Liver (tissue), 9 donors: ENCODE data around the gene ZC3HAV1. TPM values are rescaled to one million over a fixed set of nuclear protein-coding genes. Genes with fewer than 3 reads are reported as not detected.
A peak's percentile ranks its signal among the peaks of the same experiment; 100 is the strongest.

ENCODE experiments used
- DNase-seq: peaks from one replicate; pipeline ENCODE4 v3.0.0-alpha.2; 2017; ENCODE audit warnings: low spot score
- H3K27ac ChIP-seq, 2 donors: one replicate each; pipeline ENCODE4 v1.7.0; 2013; ENCODE audit warnings: inconsistent platforms in 2 of 2, low read length in 2 of 2, control low read depth in 1 of 2, low read depth in 1 of 2, mild to moderate bottlenecking in 1 of 2
- H3K27me3 ChIP-seq, 4 donors: one replicate each; pipeline versions ENCODE4 v1.6.1 to v1.7.0; 2013; ENCODE audit warnings: low read length in 3 of 4, inconsistent platforms in 1 of 4, mild to moderate bottlenecking in 1 of 4, moderate library complexity in 1 of 4; ENCODE audit not compliant: control insufficient read depth in 4 of 4, insufficient read depth in 4 of 4
- H3K36me3 ChIP-seq, 4 donors: one replicate each; pipeline versions ENCODE4 v1.6.1 to v1.7.0; 2013; ENCODE audit warnings: low read length in 3 of 4, mild to moderate bottlenecking in 3 of 4, low read depth in 1 of 4, moderate library complexity in 1 of 4; ENCODE audit not compliant: control insufficient read depth in 4 of 4, insufficient read depth in 3 of 4
- H3K4me1 ChIP-seq, 4 donors: one replicate each; pipeline versions ENCODE4 v1.6.1 to v1.7.0; 2013; ENCODE audit warnings: low read length in 3 of 4, mild to moderate bottlenecking in 3 of 4, moderate library complexity in 1 of 4; ENCODE audit not compliant: control insufficient read depth in 4 of 4, insufficient read depth in 4 of 4
- H3K4me3 ChIP-seq, 3 donors: one replicate each; pipeline versions ENCODE4 v1.6.1 to v1.7.0; 2013; ENCODE audit warnings: low read length in 3 of 3, control low read depth in 1 of 3, low read depth in 1 of 3, mild to moderate bottlenecking in 1 of 3
- H3K9ac ChIP-seq, 2 donors: one replicate each; pipeline ENCODE4 v1.7.0; 2013; ENCODE audit warnings: low read length in 2 of 2, mild to moderate bottlenecking in 2 of 2, moderate library complexity in 2 of 2, control low read depth in 1 of 2, low read depth in 1 of 2
- H3K9me3 ChIP-seq, 4 donors: one replicate each; pipeline versions ENCODE4 v1.6.1 to v1.7.0; 2013; ENCODE audit warnings: low read length in 3 of 4; ENCODE audit not compliant: control insufficient read depth in 4 of 4
- FOXA1 ChIP-seq: IDR thresholded peaks from 2 replicates; pipeline ENCODE4 v1.6.1; 2016; ENCODE audit warnings: antibody characterized with exemption
- FOXA2 ChIP-seq: IDR thresholded peaks from 2 replicates; pipeline ENCODE4 v1.6.1; 2016; ENCODE audit warnings: antibody characterized with exemption
- GABPA ChIP-seq, 2 donors: IDR thresholded peaks in 1 of 2; conservative IDR thresholded peaks in 1 of 2; 2 replicates each; pipeline ENCODE4 v1.6.1; 2016; ENCODE audit warnings: antibody characterized with exemption in 2 of 2, mild to moderate bottlenecking in 1 of 2, moderate library complexity in 1 of 2
- HNF4A ChIP-seq, 2 donors: conservative IDR thresholded peaks; 2 replicates each; pipeline ENCODE4 v1.6.1; 2016; ENCODE audit warnings: antibody characterized with exemption in 2 of 2, mild to moderate bottlenecking in 2 of 2
- HNF4G ChIP-seq: IDR thresholded peaks from 2 replicates; pipeline ENCODE4 v1.6.1; 2016; ENCODE audit warnings: antibody characterized with exemption
- JUND ChIP-seq, 2 donors: IDR thresholded peaks; 2 replicates each; pipeline ENCODE4 v1.6.1; 2016; ENCODE audit warnings: antibody characterized with exemption in 2 of 2
- NR2F2 ChIP-seq: IDR thresholded peaks from 2 replicates; pipeline ENCODE4 v1.6.1; 2016; ENCODE audit warnings: antibody characterized with exemption
- RAD21 ChIP-seq, 2 donors: IDR thresholded peaks; 2 replicates each; pipeline ENCODE4 v1.6.1; 2016; ENCODE audit warnings: antibody characterized with exemption in 2 of 2, mild to moderate bottlenecking in 2 of 2
- SP1 ChIP-seq: IDR thresholded peaks from 2 replicates; pipeline ENCODE4 v1.6.1; 2018; ENCODE audit warnings: antibody characterized with exemption, mild to moderate bottlenecking
- TAF1 ChIP-seq: conservative IDR thresholded peaks from 2 replicates; pipeline ENCODE4 v1.6.1; 2016; ENCODE audit warnings: antibody characterized with exemption, mild to moderate bottlenecking
- WGBS: extraction: QIAGEN DNeasy Blood & Tissue Kit; methylation state at CpG from one replicate; pipeline ENCODE4 v1.1.7; 2013; 5-methylcytosine and 5-hydroxymethylcytosine counted together
- polyA plus RNA-seq, 2 donors: library from polyadenylated mRNA; stranded (reverse) in 1 of 2; unstranded in 1 of 2; fragments of 200-250 nt in 1 of 2; fragments of >200 nt in 1 of 2; fragmentation: Nextera tagmentation in 1 of 2; extraction: Ambion mirVana in 1 of 2; gene quantifications; one replicate each; pipeline versions ENCODE4 v1.2.1 to v1.2.3, GENCODE V29; 2013 to 2015
- total RNA-seq, 2 donors: library from RNA; depleted of rRNA; stranded (reverse); fragments of >200 nt; gene quantifications; one replicate each; pipeline ENCODE4 v1.2.3, GENCODE V29; 2014
- TF ChIP-seq, protein P1 (sequence below): IDR thresholded peaks from 2 replicates; pipeline ENCODE4 v1.6.1; 2016; ENCODE audit warnings: antibody characterized with exemption, mild to moderate bottlenecking
- TF ChIP-seq, protein P2 (sequence below): IDR thresholded peaks from 2 replicates; pipeline ENCODE4 v1.6.1; 2016; ENCODE audit warnings: antibody characterized with exemption
- TF ChIP-seq, protein P3 (sequence below): IDR thresholded peaks from 2 replicates; pipeline ENCODE4 v1.6.1; 2016; ENCODE audit warnings: antibody characterized with exemption
- TF ChIP-seq, protein P4 (sequence below): fragments of 150-350 bp; IDR thresholded peaks from 2 replicates; pipeline ENCODE4 v1.5.1; 2017; ENCODE audit warnings: improper control_type of control experiment, low read depth, low read length; ENCODE audit not compliant: missing input control
- TF ChIP-seq, protein P5 (sequence below): IDR thresholded peaks from 2 replicates; pipeline ENCODE4 v1.6.1; 2016; ENCODE audit warnings: antibody characterized with exemption
- donor health status: healthy.
- donor health status: healthy.
- donor health status: healthy.
- donor health status: healthy.
- donor health status: healthy.

Gene ZC3HAV1
- total and polyA plus RNA-seq, 4 donors, result 6.6 to 40.5 (median 16.5) TPM

DNA sequence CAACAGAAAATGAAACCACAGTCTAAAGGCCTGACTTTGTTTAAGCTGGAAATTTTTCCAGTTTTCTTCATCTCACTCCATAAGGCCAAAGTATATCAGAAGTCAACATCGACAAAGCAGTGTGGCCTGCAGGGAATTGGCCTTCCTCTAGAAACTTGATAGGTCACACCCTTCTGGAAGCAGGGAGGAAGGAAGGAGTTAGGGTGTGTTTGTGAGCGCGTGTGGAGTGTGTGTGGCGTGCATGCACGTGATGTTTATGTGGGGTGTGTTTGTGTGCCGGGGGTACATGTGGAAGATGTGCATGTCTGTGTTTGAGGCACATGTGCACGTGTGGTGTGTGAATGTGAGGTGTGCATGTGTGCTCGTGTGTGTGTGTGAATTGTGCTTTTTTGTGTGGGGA is 28.6 kb downstream of the ZC3HAV1 start:
- Histone ChIP-seq H3K36me3 (peaks cover 7 to 42% (median 31%) of the 10 kb centered on the region in 4 donors), H3K27me3 (no peaks in the 10 kb centered on the region), H3K4me1 (peaks cover 0 to 26% (median 19%) of the 10 kb centered on the region in 4 donors), H3K9me3 (no peaks in the 10 kb centered on the region), H3K27ac (peak overlapping the region in 1 of 2 donors; percentile 15), H3K4me3 (no peak overlapping the region), H3K9ac (no peak overlapping the region)
- TF ChIP-seq, protein P1, sequence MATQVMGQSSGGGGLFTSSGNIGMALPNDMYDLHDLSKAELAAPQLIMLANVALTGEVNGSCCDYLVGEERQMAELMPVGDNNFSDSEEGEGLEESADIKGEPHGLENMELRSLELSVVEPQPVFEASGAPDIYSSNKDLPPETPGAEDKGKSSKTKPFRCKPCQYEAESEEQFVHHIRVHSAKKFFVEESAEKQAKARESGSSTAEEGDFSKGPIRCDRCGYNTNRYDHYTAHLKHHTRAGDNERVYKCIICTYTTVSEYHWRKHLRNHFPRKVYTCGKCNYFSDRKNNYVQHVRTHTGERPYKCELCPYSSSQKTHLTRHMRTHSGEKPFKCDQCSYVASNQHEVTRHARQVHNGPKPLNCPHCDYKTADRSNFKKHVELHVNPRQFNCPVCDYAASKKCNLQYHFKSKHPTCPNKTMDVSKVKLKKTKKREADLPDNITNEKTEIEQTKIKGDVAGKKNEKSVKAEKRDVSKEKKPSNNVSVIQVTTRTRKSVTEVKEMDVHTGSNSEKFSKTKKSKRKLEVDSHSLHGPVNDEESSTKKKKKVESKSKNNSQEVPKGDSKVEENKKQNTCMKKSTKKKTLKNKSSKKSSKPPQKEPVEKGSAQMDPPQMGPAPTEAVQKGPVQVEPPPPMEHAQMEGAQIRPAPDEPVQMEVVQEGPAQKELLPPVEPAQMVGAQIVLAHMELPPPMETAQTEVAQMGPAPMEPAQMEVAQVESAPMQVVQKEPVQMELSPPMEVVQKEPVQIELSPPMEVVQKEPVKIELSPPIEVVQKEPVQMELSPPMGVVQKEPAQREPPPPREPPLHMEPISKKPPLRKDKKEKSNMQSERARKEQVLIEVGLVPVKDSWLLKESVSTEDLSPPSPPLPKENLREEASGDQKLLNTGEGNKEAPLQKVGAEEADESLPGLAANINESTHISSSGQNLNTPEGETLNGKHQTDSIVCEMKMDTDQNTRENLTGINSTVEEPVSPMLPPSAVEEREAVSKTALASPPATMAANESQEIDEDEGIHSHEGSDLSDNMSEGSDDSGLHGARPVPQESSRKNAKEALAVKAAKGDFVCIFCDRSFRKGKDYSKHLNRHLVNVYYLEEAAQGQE, result no peak
- TF ChIP-seq, protein P2, sequence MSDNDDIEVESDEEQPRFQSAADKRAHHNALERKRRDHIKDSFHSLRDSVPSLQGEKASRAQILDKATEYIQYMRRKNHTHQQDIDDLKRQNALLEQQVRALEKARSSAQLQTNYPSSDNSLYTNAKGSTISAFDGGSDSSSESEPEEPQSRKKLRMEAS, result no peak
- peak; percentile 41 for TF ChIP-seq NR2F2
- no peak for TF ChIP-seq JUND (IDR thresholded peaks at IDR 0.05)
- no peak for TF ChIP-seq FOXA2
- 64% methylated on average over 8 of the region's 8 CpGs for WGBS
- no peak for DNase-seq

DNA sequence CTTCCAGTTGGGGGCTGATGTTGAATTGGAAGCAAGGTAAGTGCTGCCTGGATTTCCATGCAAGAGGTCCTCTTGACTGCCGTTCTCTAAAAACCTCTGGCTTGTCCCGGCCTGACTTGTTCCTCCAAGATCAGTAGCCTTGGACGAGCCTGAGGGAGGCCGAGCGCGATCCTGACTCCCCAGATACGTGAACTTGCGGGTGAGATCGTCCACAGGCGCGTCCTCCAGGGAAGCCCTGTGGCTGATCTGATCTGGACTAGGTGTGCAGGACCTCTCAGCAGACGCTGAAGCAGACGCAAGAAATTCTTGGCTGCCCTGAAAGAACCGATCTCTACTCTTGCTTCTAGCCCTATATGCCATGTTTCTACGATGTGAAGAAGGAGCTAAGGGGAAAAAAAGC is 29.7 kb downstream of the ZC3HAV1 start:
- WGBS, result 98% methylated on average over 15 of the region's 15 CpGs
- no peaks in the 10 kb centered on the region for H3K9me3 ChIP-seq
- no peak overlapping the region for H3K27ac ChIP-seq
- H3K9ac ChIP-seq, result no peak overlapping the region
- H3K4me3 ChIP-seq, result no peak overlapping the region
- TF ChIP-seq GABPA (IDR thresholded peaks at IDR 0.05 in 1 of 2, conservative IDR thresholded peaks at IDR 0.05 in 1 of 2) (no peak), FOXA1 (no peak), TAF1 (no peak), RAD21 (IDR thresholded peaks at IDR 0.05) (no peak), FOXA2 (no peak), HNF4A (conservative IDR thresholded peaks at IDR 0.05) (no peak)
- TF ChIP-seq, protein P3, sequence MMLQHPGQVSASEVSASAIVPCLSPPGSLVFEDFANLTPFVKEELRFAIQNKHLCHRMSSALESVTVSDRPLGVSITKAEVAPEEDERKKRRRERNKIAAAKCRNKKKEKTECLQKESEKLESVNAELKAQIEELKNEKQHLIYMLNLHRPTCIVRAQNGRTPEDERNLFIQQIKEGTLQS, result no peak
- TF ChIP-seq, protein P4, sequence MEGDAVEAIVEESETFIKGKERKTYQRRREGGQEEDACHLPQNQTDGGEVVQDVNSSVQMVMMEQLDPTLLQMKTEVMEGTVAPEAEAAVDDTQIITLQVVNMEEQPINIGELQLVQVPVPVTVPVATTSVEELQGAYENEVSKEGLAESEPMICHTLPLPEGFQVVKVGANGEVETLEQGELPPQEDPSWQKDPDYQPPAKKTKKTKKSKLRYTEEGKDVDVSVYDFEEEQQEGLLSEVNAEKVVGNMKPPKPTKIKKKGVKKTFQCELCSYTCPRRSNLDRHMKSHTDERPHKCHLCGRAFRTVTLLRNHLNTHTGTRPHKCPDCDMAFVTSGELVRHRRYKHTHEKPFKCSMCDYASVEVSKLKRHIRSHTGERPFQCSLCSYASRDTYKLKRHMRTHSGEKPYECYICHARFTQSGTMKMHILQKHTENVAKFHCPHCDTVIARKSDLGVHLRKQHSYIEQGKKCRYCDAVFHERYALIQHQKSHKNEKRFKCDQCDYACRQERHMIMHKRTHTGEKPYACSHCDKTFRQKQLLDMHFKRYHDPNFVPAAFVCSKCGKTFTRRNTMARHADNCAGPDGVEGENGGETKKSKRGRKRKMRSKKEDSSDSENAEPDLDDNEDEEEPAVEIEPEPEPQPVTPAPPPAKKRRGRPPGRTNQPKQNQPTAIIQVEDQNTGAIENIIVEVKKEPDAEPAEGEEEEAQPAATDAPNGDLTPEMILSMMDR, result no peak
- no peaks in the 10 kb centered on the region for H3K27me3 ChIP-seq
- DNase-seq, result no peak
- H3K36me3 ChIP-seq, result peaks cover 7 to 38% (median 29%) of the 10 kb centered on the region in 4 donors
- H3K4me1 ChIP-seq, result peaks cover under 1 to 36% (median 28%) of the 10 kb centered on the region in 4 donors

DNA sequence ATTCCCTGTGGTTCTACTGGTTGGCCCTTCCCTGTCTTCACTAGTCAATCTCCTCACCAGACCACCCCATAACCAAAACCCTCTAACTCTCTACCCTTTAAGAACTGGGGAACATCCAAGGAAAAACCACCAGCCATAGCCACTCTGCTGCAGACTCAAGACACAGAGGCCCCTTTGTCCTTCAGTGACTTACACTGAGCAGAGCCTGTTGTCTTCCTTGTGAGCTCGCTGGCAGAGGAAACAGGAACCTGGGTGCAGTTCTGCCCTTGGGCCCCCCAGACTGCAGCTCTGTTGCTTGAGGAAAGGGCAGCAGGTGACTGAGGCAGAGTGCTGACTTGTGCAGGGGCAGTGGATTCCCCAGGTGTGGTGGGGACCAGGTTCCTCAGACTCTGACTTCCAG is 30.6 kb downstream of the ZC3HAV1 start:
- Histone ChIP-seq H3K9me3 (no peaks in the 10 kb centered on the region), H3K27me3 (no peaks in the 10 kb centered on the region), H3K27ac (no peak overlapping the region), H3K4me3 (no peak overlapping the region), H3K36me3 (peaks cover 7 to 30% (median 25%) of the 10 kb centered on the region in 4 donors), H3K9ac (no peak overlapping the region), H3K4me1 (peaks cover 2 to 36% (median 28%) of the 10 kb centered on the region in 4 donors)
- 88% methylated on average over 1 of the region's 1 CpG for WGBS
- DNase-seq, result no peak
- no peak for TF ChIP-seq HNF4G
- TF ChIP-seq, protein P4, result no peak
- no peak for TF ChIP-seq FOXA2
- TF ChIP-seq SP1, result no peak
- TF ChIP-seq, protein P3, result no peak
- TF ChIP-seq TAF1, result no peak
- no peak for TF ChIP-seq NR2F2
- TF ChIP-seq, protein P2, result no peak
- TF ChIP-seq, protein P5, sequence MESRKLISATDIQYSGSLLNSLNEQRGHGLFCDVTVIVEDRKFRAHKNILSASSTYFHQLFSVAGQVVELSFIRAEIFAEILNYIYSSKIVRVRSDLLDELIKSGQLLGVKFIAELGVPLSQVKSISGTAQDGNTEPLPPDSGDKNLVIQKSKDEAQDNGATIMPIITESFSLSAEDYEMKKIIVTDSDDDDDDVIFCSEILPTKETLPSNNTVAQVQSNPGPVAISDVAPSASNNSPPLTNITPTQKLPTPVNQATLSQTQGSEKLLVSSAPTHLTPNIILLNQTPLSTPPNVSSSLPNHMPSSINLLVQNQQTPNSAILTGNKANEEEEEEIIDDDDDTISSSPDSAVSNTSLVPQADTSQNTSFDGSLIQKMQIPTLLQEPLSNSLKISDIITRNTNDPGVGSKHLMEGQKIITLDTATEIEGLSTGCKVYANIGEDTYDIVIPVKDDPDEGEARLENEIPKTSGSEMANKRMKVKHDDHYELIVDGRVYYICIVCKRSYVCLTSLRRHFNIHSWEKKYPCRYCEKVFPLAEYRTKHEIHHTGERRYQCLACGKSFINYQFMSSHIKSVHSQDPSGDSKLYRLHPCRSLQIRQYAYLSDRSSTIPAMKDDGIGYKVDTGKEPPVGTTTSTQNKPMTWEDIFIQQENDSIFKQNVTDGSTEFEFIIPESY, result no peak
- TF ChIP-seq GABPA (IDR thresholded peaks at IDR 0.05 in 1 of 2, conservative IDR thresholded peaks at IDR 0.05 in 1 of 2), result no peak
